GM12872 (cell line): ENCODE measurements around the gene SUPT4H1.

ENCODE experiments used
- TF ChIP-seq, protein P1 (sequence below): IDR thresholded peaks from 3 replicates; pipeline ENCODE4 v1.5.1; 2011; ENCODE audit warnings: low read depth, mild to moderate bottlenecking, low read length, moderate library complexity; ENCODE audit not compliant: insufficient read depth

Gene SUPT4H1

DNA sequence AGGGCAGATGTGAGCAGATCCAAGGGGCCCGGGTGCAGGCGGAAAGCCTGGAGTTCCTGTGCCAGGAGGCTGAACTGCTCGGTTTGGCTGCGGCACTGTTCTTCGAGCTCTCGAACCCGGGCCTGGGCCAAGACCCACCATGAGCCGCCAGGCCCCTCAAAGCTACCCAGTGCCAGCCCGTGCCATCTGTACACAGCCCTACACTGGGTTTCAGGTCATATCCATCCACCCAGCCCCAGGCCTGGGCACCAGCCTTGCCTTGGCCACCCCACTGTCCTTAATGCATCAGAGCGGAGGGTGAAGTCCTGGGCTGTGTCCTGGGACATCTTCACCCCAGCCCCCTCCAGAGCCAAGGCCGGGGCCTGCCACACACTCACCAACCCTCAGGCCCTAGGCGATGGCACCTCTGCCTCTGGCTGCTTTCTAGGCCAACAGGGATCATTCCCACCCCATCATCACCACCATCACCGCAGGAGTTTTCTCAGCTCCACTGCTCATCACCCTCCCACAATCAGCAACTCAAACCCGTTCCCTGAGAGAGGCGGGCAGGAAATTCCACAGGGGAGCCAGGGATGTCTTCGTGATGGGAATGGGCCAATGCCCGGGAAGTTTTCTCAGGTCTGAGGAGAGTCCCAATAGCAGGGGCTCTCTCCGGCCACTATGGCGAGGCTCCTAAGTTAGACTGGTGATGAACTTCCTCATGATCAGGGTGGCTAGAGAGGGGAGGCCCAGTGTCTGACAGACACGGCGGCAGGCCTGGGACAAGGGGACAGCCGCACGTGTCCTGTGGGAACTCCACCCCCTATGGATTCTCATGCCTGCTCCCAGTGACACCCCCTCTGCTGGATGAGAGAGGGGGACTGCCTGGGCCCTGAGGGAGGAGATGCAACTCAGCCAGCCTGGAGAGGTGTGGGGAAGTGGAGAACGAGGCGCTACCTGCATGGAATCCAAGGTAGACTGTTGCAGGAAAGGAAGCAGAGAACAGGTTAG, 32.5 kb downstream of the SUPT4H1 start:
- TF ChIP-seq, protein P1, sequence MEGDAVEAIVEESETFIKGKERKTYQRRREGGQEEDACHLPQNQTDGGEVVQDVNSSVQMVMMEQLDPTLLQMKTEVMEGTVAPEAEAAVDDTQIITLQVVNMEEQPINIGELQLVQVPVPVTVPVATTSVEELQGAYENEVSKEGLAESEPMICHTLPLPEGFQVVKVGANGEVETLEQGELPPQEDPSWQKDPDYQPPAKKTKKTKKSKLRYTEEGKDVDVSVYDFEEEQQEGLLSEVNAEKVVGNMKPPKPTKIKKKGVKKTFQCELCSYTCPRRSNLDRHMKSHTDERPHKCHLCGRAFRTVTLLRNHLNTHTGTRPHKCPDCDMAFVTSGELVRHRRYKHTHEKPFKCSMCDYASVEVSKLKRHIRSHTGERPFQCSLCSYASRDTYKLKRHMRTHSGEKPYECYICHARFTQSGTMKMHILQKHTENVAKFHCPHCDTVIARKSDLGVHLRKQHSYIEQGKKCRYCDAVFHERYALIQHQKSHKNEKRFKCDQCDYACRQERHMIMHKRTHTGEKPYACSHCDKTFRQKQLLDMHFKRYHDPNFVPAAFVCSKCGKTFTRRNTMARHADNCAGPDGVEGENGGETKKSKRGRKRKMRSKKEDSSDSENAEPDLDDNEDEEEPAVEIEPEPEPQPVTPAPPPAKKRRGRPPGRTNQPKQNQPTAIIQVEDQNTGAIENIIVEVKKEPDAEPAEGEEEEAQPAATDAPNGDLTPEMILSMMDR: no peak

DNA sequence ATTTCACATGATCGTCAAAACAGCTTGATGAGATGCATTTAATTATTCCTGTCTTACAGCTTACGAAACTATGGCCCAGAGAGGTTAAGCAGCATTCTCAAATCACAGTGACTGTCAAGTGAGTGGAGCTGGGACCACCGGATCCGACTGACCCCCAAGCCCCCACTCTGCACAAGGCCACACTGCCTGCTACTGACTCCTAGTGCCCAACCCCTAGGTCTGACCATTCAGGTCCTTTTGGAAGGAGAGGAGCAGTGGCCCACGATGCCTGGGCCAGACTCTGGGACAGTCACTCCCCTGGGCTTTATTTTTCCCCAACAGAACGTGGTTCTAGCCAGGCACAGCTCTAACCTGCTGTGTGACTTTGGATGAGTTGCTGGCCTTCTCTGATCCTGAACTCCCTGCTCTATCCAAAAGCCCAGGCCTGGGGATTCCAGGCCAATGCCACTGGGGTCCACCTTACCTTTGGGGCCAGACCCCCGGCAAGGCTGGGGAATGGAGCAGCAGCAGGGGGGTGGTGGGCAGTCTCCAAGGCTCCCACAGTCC, 33.3 kb downstream of the SUPT4H1 start:
- TF ChIP-seq, protein P1: no peak

DNA sequence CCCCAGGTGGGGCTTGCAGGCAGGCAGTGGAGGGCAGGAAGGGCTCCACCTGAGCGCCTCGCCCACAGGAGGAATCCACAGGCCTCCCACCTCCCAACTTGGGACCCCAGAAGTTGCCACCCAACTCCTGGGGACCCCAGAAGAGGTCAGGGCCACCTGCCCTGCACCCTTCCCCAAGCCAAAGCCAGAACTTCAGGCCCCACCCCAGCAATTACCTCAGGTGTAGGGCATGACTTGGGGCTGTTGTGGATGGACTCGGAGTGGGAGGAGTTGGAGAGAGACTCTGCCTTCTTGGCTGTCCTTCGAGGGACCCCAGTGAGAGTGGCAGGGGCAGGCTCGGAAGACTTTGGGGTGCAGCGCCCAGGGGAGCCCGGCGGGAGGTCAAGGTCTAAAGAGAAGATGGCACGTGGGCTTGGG, 33.9 kb downstream of the SUPT4H1 start:
- TF ChIP-seq, protein P1: no peak

DNA sequence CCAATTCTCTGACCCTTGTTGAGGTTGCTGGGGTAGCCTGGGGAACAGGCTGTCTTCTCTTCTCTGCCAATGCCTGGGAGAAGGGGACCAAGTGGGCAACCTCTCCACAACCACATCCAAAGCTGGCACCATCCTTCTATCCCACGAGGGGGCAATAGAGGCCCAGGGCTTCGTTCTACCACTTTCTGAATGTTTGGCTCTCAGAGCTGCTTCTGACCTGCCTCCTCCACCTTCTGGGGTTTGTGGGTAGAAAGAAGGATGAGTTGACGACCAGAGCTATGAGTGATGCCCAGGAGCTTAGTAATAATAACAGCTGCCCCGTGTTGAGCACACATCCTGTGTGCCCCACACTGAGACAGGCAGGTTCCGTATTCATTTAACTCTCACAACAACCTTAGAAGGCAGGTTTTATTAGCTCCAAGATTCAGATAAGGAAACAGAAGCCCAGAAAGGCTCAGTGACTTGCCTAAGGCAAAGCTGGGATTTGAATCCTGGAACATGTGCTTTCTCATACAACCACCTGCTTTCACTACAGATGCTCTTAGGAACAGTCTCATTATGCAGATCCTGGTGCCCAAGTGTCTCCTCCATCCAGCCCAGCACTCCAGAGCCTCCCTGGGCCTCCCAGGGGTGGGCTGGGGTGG, 34.5 kb downstream of the SUPT4H1 start:
- TF ChIP-seq, protein P1: peak; percentile 90

DNA sequence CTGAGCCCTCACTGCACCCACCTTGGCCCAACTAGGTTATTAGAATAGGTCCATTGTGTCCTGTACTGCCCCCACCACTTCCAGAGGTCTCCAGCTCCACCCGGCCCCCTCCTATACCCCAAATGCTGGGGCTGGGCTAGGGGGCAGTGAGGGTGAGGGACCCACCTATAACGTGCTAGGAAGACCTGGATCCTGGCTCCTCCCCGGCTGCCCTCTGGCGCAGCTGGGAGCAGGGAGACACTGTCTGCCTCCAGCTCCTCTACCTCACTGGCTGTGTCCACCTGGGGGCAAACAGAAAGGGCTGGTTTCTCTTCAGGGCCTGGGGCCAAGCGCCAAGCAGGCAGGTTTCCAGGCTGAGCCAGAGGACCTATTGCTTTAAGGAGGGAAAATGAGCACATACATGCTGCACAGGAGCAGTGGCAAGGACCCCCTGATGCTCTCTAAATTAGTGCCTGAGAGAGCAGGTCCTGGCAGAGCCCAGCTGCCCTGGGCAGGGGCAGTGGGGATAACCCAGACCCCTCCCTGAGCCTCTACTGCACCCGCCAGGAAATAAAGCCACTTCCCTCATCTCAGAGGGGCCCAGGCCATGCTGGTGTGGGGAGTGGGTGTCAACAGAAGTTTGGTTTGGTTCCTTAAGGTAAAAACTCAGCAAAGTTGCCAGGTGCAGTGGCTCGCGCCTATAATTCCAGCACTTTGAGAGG, 35.6 kb downstream of the SUPT4H1 start:
- TF ChIP-seq, protein P1: no peak

DNA sequence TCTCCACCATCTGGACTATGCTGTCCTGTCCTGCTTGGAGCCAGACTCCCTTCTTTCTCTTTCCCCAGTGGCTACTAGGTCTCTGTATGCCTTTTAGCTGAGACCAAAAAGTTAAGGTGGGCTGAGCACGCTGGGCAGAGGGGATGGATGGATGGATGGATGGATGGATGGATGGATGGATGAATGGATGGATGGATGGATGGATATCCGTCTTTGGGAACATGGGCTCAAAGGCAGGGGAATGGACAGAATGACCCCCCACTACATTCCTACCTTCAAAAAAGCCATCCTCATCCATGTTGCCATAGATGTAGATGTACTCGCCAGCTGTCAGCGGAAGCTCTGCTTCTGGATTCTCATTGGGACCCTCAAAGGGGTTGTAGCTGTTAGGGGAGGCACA, 36.3 kb downstream of the SUPT4H1 start:
- TF ChIP-seq, protein P1: no peak

DNA sequence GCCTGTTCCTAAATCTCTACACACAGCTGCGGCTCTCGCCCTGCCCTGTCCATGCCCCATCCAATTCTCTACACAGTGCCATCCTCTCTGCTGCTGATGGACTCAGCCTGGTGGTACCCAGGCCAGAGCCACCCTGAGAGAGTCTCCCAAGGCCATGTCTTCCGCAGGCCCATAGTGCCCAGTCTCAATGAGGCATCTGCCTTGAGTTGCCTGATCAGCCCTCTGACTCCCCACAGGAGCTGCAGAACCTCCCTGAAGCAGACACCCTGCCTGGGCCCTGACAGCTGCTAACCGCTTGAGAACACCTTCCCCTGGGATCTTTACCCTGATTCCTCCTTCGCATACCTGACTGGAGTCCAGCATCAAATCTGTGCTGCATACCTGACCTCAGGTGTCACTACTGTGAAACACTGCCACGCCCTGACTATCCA, 36.7 kb downstream of the SUPT4H1 start:
- TF ChIP-seq, protein P1: no peak
